Osteocyte (in vitro differentiated cells): Measurements from ENCODE around the gene YTHDC2. TPM values are rescaled to one million over a fixed set of nuclear protein-coding genes. Genes with fewer than 3 reads are reported as not detected.

Experiments
- DNase-seq: peaks from one replicate; pipeline ENCODE4 v3.0.0; 2021; ENCODE audit warnings: mixed read lengths; ENCODE audit not compliant: unreplicated experiment; ENCODE audit errors: extremely low spot score
- H3K27ac Mint-ChIP-seq: one replicate; pipeline ENCODE4 v1.8.0; 2021; ENCODE audit warnings: mild to moderate bottlenecking, mixed read lengths; ENCODE audit not compliant: unreplicated experiment
- H3K27me3 Mint-ChIP-seq: one replicate; pipeline ENCODE4 v1.8.0; 2021; ENCODE audit warnings: mixed read lengths; ENCODE audit not compliant: unreplicated experiment
- H3K36me3 Mint-ChIP-seq: one replicate; pipeline ENCODE4 v1.8.0; 2021; ENCODE audit warnings: mixed read lengths; ENCODE audit not compliant: unreplicated experiment
- H3K4me1 Mint-ChIP-seq: one replicate; pipeline ENCODE4 v1.8.0; 2021; ENCODE audit warnings: mixed read lengths; ENCODE audit not compliant: unreplicated experiment
- H3K4me3 Mint-ChIP-seq: one replicate; pipeline ENCODE4 v1.8.0; 2021; ENCODE audit warnings: mild to moderate bottlenecking, moderate library complexity, mixed read lengths; ENCODE audit not compliant: unreplicated experiment
- H3K9me3 Mint-ChIP-seq: one replicate; pipeline ENCODE4 v1.8.0; 2021; ENCODE audit warnings: mixed read lengths; ENCODE audit not compliant: unreplicated experiment
- long read RNA-seq: library from polyadenylated mRNA; unstranded; transcript quantifications from one replicate; pipeline ENCODE4 v2.0.0, GENCODE V29; 2021
- total RNA-seq: library from RNA; stranded (reverse); gene quantifications from 2 replicates; pipeline ENCODE4 v1.2.1, GENCODE V29; 2021
- TF ChIP-seq, protein P1 (sequence below): fragments of 200-600 bp; sonication (generic); IDR thresholded peaks from 2 replicates; pipeline ENCODE4 v1.5.0; 2021; ENCODE audit warnings: antibody characterized with exemption, mild to moderate bottlenecking, moderate library complexity

The YTHDC2 gene
- total RNA-seq: 21.7 and 22.7 TPM in 2 replicates
- long read RNA-seq, partial matches to known transcripts: 7 of 9 reads
- long read RNA-seq, other reads (novel, unspliced or antisense): 2 of 9 reads

DNA sequence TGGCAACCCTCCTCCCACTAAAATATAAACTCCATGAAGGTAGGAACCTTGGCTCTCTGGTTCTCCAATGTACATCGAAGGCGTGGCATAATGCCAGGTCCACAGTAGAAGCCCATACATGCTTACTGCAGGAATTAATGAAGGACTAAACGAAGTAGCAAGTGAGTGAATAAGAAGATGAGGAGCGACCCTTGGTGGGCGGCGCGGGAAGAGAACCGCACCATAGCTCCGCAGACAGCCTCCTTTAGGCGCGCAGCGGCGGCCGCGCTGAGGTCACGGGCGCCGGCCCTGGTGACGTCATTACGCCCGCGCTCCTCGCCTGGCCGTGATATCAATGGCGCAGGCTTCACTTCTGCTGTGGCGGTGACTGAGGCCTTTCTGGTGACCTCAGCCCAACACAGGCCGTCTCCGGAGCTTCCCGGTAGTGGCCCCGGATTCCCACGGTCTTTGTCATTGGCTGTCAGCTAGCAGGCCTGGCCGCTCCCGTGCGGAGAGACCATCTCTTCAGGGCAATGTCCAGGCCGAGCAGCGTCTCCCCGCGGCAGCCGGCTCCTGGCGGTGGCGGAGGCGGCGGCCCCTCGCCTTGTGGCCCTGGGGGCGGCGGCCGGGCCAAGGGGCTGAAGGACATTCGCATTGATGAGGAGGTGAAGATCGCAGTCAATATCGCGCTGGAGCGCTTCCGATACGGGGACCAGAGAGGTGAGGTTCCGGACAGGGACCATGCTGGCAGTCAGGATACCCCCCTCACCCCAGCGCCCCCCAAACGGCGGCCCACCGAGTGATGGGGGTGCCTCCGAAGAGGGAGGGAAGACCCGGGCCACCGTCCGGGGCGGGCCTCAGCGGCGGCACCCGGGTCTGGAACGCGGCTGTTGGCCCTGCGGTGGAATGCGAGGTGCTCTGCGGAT, at the start of gene YTHDC2:
TSS of gene YTHDC2 (plus strand) at position 311 of the 905 bp plus-strand sequence. CDS start at position 513, 202 bp downstream.
- H3K4me1 Mint-ChIP-seq: peaks cover 24% of the 10 kb centered on the region
- peak within 1 kb of the TSS; percentile 92 for H3K27ac Mint-ChIP-seq
- peaks cover 13% of the 10 kb centered on the region for H3K36me3 Mint-ChIP-seq
- H3K4me3 Mint-ChIP-seq: peak within 1 kb of the TSS; percentile 82
- no peaks in the 10 kb centered on the region for H3K27me3 Mint-ChIP-seq
- DNase-seq: peak; percentile 95
- TF ChIP-seq, protein P1, sequence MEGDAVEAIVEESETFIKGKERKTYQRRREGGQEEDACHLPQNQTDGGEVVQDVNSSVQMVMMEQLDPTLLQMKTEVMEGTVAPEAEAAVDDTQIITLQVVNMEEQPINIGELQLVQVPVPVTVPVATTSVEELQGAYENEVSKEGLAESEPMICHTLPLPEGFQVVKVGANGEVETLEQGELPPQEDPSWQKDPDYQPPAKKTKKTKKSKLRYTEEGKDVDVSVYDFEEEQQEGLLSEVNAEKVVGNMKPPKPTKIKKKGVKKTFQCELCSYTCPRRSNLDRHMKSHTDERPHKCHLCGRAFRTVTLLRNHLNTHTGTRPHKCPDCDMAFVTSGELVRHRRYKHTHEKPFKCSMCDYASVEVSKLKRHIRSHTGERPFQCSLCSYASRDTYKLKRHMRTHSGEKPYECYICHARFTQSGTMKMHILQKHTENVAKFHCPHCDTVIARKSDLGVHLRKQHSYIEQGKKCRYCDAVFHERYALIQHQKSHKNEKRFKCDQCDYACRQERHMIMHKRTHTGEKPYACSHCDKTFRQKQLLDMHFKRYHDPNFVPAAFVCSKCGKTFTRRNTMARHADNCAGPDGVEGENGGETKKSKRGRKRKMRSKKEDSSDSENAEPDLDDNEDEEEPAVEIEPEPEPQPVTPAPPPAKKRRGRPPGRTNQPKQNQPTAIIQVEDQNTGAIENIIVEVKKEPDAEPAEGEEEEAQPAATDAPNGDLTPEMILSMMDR: peak; percentile 55
- H3K9me3 Mint-ChIP-seq: no peaks in the 10 kb centered on the region

DNA sequence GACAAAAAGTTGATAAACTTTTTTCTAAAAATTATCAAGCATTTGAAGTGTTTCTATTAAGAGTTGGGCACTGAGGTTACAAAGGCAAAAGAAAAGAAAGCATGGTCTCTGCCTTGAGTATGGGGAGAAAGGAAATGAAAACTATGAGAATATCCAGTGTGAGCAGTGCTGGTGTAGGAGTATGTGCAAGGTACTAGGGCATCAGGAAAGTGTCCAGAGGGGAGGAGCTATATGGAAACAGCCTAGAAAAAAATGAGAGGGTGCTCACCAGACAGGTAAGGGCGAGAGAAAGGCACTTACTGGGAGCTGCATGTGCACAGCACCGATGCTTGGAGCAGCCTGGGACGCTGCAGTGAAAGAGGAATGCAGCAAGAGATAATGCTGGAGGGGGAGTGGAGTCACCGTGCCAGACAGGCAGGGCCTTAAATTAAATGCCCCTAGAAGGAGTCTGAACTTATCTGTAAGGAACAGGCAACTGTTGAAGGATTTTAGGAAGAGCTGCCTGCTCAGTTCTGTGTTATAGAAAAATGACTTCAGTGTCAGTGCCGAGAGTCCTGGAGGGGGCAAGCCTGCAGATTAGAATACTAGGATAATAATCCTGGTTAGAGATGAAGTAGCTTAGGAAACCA, 39.3 kb upstream of the YTHDC2 start:
- peaks cover 12% of the 10 kb centered on the region for H3K9me3 Mint-ChIP-seq
- TF ChIP-seq, protein P1: no peak
- no peaks in the 10 kb centered on the region for H3K27me3 Mint-ChIP-seq
- H3K4me3 Mint-ChIP-seq: no peak overlapping the region
- H3K36me3 Mint-ChIP-seq: peaks cover 2% of the 10 kb centered on the region
- H3K27ac Mint-ChIP-seq: no peak overlapping the region
- H3K4me1 Mint-ChIP-seq: no peaks in the 10 kb centered on the region
- no peak for DNase-seq

GRCh38 chr5:113478691-113479090, 34.8 kb upstream of the YTHDC2 start:
- no peaks in the 10 kb centered on the region for H3K27me3 Mint-ChIP-seq
- H3K36me3 Mint-ChIP-seq: peaks cover 4% of the 10 kb centered on the region
- TF ChIP-seq, protein P1: no peak

DNA sequence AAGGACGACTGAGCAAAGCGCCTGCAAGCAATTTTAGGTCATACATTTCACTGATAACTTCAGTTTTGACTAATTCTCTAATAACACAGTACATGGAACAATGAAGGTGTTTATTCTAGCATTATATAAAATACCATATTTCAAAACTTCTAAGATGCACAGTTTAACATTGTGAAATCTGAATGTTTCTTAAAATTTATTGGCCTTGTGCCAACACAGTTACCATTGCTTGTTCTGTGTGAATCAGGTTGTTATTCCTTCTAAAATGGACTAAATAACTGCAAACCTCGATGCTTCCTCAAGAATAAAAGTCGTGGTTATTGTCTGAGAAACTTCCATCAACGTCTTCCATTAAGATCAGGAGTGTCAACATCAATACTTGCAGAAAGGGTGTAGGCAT, 33.3 kb upstream of the YTHDC2 start:
- peaks cover 7% of the 10 kb centered on the region for H3K9me3 Mint-ChIP-seq
- H3K4me3 Mint-ChIP-seq: no peak overlapping the region
- no peaks in the 10 kb centered on the region for H3K4me1 Mint-ChIP-seq
- peaks cover 4% of the 10 kb centered on the region for H3K36me3 Mint-ChIP-seq
- TF ChIP-seq, protein P1: no peak
- no peak overlapping the region for H3K27ac Mint-ChIP-seq
- H3K27me3 Mint-ChIP-seq: no peaks in the 10 kb centered on the region
- DNase-seq: no peak

More at GRCh38 chr5:113478691-113479090, 34.8 kb upstream of the YTHDC2 start:
- DNase-seq: no peak
- Mint-ChIP-seq H3K9me3 (peaks cover 7% of the 10 kb centered on the region), H3K4me3 (no peak overlapping the region), H3K27ac (no peak overlapping the region), H3K4me1 (no peaks in the 10 kb centered on the region)

DNA sequence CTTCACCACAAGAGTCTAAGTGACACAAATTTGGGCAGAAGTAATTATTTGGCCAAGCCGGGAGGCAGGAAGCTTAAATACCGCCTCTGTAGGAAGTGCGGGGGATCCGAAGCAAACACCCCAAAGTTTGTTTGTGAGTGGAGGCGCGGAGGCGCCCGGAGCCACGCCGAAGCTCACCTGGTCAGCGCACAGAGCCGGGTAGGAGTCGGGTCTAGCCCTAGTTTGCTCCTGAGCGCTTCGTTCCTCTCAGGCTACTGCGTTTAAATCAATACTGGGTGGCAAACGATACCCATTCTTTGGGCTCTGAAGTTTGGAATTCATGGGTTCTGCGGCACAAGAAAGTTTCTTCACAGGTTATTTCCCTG, 26.1 kb upstream of the YTHDC2 start:
- TF ChIP-seq, protein P1: no peak
- Mint-ChIP-seq H3K4me1 (peaks cover 21% of the 10 kb centered on the region), H3K4me3 (peak overlapping the region; percentile 94), H3K27ac (peak overlapping the region; percentile 77), H3K27me3 (no peaks in the 10 kb centered on the region), H3K36me3 (peaks cover 4% of the 10 kb centered on the region), H3K9me3 (peaks cover 7% of the 10 kb centered on the region)
- DNase-seq: no peak
